Stimulated activated CD4-positive, alpha-beta T cell treated with anti-CD3 and anti-CD28 coated beads, Interleukin-12 subunit alpha, Interleukin-12 subunit beta, amount 100 ng/mL, for 48 hours (primary cell): ENCODE data around the gene NPM3.
A peak's percentile ranks its signal among the peaks of the same experiment; 100 is the strongest.
"Not testable (repeated sequence)": the region's sequence is repeated elsewhere in the genome, so short reads cannot be mapped to it uniquely, and the experiment has no call there.

Experiments used
- DNase-seq, 3 donors: peaks; one replicate each; pipeline ENCODE4 v3.0.0-alpha.2; 2020; ENCODE audit warnings: low read depth in 2 of 3, low spot score in 1 of 3

Gene NPM3

DNA sequence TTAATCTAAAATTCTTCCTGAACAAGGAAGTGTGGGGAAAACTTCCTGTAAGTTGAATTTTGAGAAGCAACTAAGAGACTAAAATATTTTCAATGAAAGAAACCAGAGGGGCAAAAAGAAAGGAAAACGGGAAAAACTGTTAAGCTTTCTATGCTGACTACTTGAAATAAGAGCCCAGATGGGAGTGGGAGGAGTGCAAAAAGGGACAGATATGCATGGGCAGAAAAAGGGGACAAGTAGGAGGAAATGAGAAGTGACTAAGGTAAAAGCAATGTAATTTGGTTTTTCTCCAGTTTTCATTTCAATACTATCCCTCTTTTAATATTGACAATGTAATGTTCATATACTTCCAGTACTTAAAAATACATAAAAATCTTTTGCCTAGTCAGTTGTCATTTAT is 23.9 kb upstream of the NPM3 start:
- DNase-seq: no peak

DNA sequence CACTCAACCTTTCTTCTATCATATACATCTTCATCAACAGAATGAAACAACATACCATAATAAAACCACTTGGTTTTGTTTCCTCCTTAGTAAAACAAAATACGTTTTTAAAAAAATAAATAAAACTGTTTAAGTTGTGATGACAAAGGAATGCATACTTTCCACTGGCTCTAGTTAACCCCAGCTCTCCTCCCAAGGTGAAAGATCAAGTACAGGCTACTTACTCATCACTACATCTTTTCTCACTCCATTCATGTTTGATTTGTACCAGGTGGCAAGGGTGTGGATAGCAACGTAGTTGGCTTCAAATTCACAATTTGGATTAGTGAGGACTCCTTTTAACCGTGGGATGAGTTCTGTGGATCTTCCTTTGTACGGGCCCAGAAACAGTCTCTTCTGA is 20.3 kb upstream of the NPM3 start:
- no peak for DNase-seq

GRCh38 chr10:101797403-101798059 is 14.3 kb upstream of the NPM3 start:
- DNase-seq: no peak

DNA sequence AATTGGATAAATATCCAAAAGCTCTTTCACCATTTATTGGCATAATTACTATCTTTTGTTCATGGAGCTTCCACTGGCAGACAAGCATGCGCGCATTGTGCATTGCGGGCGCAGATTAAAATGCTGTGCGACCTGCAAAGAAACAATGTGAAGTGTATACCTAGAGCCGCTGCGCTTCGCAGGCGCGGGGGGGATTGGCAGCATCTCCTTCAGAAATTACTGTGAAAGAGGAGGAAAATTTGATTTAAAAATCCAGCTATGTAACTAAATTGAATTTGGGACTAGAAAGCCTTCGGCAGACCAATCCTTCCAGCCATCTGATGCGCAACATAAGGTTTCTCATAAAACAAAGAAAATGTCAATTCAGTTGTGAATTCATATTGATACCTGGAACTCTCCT is 10.3 kb upstream of the NPM3 start:
- no peak for DNase-seq

DNA sequence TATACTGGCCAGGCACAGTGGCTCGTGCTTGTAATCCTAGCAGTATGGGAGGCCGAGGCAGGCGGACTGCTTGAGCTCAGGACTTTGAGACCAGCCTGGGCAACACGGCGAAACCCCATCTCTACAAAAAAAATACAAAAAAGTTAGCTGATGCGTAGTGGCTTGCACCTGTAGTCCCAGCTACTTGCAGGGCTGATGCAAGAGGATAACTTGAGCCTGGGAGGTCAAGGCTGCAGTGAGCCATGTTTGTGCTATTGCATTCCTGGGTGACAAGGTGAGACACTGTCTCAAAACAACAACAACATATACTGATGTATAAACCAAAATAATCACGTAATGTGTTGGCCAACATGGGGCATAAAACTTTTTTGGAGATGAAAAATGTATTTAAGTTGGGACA is 6.4 kb upstream of the NPM3 start:
- DNase-seq: no peak

DNA sequence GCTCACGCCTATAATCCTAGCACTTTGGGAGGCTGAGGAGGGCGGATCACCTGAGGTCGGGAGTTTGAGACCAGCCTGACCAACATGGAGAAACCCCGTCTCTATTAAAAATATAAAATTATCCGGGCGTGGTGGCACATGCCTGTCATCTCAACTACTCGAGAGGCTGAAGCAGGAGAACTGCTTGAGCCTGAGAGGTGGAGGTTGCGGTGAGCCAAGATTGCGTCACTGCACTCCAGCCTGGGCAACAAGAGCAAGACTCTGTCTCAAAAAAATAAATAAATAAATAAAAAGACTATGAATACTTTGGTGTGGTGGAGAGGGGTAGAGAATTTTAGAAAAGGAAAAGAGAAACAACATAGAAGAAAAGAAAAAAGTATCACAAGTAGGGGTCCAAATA is 6.0 kb upstream of the NPM3 start:
- DNase-seq: not testable (repeated sequence)

- DNase-seq: no peak
These were observed 2.6 kb upstream of the NPM3 start for GRCh38 chr10:101785801-101786200.

DNA sequence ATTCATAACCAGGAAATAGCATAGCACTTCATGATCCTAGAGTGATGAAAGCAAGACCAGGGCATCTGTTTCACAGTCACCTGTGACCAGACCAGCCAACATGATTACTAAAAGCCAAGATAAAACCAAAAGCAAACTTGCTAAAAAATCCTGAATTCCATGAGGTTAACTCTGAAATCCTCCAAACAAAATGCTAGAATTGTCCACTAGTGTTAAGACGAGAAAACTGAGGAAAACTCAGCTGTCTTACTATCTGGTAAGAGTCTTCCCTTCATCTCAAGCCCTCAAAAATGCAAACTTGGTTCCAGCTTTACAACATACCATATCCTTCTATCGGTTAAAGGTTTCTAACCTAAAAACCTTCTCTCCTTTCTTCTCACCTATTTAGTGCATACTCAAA is 1.3 kb upstream of the NPM3 start:
- no peak for DNase-seq

- DNase-seq: no peak
These were observed 481 bp upstream of the NPM3 start for GRCh38 chr10:101783736-101784118.

DNA sequence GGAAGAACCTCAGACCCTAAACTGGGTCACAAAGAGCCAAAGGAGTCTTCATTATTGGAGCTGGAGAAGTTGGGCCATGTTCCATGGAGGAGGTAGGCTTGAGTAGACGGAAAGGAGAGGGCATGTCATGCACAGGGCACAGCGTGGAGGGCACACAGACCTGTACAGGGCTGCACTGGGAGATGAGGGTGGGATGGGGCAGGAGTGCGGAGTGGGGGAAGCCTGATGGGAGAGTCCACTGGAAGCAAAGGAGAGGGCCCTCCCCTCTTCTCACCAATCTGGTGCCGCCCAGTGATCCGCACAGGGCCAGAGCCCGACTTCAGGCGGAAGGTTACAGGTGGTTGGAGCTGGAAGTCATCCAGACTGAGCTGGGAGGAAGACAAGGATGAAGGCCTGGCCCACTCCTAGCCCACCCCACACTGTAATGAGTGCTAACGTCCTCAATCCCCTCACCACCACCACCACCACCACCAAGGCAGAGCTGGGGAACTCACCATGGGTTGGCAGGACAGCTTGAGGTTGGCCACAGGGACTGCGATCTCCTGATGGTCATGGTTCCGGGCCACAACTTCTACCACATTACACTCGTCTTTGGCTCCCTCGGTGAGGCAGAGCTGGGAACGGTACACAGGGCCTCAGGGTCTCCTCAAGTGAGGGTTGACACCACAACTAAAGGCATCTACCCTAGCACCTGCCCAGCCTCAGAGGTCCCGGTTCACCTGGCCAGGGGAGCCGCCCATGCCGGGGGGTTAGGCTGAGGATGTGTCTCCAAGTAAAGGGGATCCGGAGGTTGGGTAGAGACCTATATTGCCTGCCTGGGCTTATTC is 1.0 kb downstream of the NPM3 start:
- no peak for DNase-seq

GRCh38 chr10:101781655-101781983 is 1.6 kb downstream of the NPM3 start:
- DNase-seq: no peak

GRCh38 chr10:101780818-101781654 is 2.2 kb downstream of the NPM3 start:
- DNase-seq: peak; percentile 61 to 67 (median 64)

DNA sequence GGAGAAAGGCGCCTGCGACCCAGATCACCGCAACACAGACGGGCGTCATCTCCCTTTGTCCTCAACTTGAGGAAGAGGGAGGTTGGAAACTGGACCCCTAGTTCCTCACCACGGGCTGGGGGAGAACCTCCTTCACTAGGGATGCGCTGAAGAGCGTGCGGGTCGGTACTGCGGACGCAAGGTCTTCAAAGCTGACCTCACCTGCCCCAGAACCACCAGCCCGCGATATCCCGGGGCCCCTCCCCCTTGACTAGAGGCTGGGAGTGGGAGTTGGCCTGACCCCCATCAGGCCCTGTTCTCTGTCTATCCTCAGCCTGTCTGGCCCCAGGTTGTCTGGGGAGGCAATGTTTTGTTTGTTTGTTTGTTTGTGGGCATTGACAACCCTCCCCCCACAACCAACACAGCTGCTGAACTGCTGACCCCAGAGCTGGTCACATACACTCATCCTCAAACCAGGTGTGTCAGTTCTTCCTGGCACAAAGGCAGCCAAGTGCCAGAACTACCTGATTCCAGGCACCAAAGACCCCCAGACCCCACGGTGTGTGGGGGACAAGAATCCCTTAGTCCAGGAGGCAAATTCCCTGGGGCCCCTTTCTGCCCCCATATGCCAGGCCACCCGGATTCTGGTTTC is 2.9 kb downstream of the NPM3 start:
- no peak for DNase-seq

DNA sequence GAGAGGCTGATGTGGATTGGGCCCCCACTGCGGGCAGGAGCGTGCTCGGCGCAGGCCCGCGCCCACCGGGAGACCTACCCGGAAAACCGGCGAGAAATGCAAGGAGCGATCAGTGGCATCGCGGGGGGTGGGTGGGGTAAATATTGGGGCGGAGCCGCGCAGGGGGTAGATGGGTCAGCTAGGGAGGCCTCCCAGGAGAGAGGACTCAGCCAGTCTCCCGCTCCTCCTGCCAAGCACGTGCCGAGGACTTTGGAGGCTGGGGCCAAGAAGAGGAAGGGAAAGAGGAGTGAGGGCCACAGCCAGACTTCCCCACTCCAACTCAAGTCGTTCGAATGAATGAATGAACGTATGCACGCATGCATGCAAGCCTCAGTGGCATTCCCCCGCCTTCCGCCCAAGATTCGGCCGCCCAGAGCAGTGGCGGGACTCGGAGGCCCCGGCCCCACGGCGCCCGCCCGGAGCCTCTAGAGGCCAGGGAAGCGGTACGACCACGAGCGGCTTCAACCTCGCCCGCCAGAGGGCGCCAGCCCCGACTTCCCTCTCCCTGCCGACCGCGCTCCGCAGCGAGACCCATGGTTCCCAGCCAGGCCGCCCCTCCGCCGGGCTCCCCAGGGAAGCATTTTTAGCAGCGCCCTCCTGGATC is 3.6 kb downstream of the NPM3 start:
- DNase-seq: peak; percentile 67 to 83 (median 83)

DNA sequence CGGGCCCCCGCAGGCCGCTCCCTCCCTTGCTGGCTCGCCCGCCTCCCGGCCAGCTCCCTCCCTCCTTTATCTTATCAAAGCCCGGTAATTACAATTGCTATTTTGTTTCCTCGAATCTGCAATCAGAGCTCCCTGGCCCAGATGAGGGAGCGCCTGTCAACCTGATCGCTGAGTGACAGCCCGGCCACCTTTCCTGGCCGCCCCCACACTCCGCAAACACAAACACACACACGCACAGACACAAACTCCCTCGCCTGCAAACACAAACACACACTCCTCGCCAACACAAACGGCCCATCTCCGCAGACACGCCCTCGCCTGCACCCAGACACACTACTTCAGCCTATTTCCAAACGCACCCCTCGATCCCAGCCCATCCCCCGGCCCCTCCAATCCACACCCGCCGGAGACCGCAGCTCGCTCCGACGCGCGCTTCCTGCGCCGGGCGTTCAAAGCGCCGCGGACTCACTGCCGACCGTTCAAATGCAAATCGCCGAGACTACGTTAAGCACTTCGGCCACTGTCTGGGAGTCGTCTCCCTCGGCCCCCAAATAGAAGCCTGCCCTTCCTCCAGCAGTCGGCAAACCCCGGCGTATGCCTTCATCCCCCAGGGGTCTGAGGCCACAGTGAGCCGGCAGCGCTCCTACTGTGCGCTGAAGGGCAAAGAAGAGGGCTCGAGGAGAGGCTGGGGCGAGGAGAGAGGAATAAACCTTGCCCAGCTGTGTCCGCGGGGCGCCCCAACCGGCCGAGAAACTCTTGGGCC is 4.3 kb downstream of the NPM3 start:
- no peak for DNase-seq

GRCh38 chr10:101778151-101778780 is 5.0 kb downstream of the NPM3 start:
- DNase-seq: no peak

GRCh38 chr10:101777619-101778145 is 5.6 kb downstream of the NPM3 start:
- DNase-seq: no peak

DNA sequence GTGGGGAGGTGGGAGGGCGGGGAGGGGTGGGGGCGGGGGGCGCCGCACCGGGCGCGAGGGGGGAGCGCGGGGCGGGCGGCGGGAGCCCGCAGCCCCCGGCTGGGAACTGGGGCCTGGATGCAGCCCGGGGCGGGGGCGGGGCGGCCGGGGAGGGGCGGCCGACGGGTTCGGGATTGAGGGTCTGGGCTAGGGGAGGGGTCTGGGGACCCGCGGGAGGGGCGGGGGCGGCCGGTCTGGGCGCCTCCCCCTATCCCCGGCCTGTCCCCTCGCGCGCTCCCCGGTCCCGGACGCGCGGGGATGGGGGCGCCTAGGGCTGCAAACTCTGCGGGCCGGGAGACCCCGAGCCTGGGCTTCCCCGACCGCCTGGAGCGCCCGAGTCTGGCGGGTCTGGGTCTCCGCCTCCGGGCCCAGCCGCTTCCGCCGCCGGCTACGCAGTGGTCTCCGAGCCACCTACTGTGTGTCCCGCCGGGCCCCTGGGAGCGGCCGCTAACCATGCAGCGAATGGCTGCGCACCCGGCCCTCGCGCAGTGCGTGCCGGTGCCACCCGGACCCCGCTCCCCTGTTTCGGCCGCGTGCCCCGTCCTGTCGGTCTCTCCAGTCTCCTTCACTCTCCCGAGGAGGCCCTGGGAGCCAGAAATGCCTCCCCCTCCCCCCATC is 7.0 kb downstream of the NPM3 start:
- DNase-seq: no peak
